Esophagus muscularis mucosa (tissue), 4 donors: ENCODE results near the gene PTTG1IP. TPM values are rescaled to one million over a fixed set of nuclear protein-coding genes. Genes with fewer than 3 reads are reported as not detected.
A peak's percentile ranks its signal among the peaks of the same experiment; 100 is the strongest.

ENCODE experiments used
- DNase-seq: peaks from one replicate; pipeline ENCODE4 v3.0.0-alpha.2; 2017; ENCODE audit errors: extremely low spot score
- H3K27ac ChIP-seq, 4 donors: fragments of 200-600 bp; sonication (generic); replicated peaks in 1 of 4; 1 replicate in 3 of 4; 2 replicates in 1 of 4; pipeline ENCODE4 v1.5.1; 2016 to 2019; ENCODE audit warnings: mild to moderate bottlenecking in 1 of 4
- H3K27me3 ChIP-seq, 4 donors: fragments of 200-600 bp; sonication (generic); one replicate each; pipeline versions ENCODE4 v1.5.1 to v1.6.0; 2016 to 2019
- H3K36me3 ChIP-seq, 4 donors: fragments of 200-600 bp; sonication (generic); one replicate each; pipeline ENCODE4 v1.5.1; 2016 to 2019
- H3K4me1 ChIP-seq, 4 donors: fragments of 200-600 bp; sonication (generic); one replicate each; pipeline ENCODE4 v1.5.1; 2016 to 2019
- H3K4me3 ChIP-seq, 4 donors: fragments of 200-600 bp; sonication (generic); 1 replicate in 2 of 4; 2 replicates in 2 of 4; pipeline ENCODE4 v1.5.1; 2016 to 2019; ENCODE audit warnings: mild to moderate bottlenecking in 4 of 4, moderate library complexity in 1 of 4
- H3K9me3 ChIP-seq, 4 donors: fragments of 200-600 bp; sonication (generic); 1 replicate in 3 of 4; 2 replicates in 1 of 4; pipeline ENCODE4 v1.5.1; 2016 to 2019
- EP300 ChIP-seq: sonication (generic); formaldehyde crosslinking; IDR thresholded peaks from one replicate; pipeline ENCODE4 v1.6.1; 2017; ENCODE audit warnings: antibody characterized with exemption
- POLR2A ChIP-seq: fragments of 450-650 bp; IDR thresholded peaks from one replicate; pipeline ENCODE4 v1.6.1; 2017; ENCODE audit warnings: antibody characterized with exemption, moderate library complexity, mild to moderate bottlenecking, low read depth
- POLR2AphosphoS5 ChIP-seq, 2 donors: sonication (generic); formaldehyde crosslinking; IDR thresholded peaks; one replicate each; pipeline ENCODE4 v1.6.1; 2017; ENCODE audit warnings: antibody characterized with exemption in 2 of 2
- WGBS: methylation state at CpG from one replicate; pipeline ENCODE4 v1.1.5; 2018; 5-methylcytosine and 5-hydroxymethylcytosine counted together
- intact Hi-C: fragments of 100-400 bp; cut with DNase I; formaldehyde crosslinking; loops from one replicate; pipeline ENCODE4 v1.15.1; 2023
- total RNA-seq, 4 donors: library from RNA; depleted of rRNA; stranded (reverse); fragments of >200 nt; gene quantifications; one replicate each; pipeline versions ENCODE4 v1.1.0 to v1.2.1, GENCODE V29; 2016
- TF ChIP-seq, protein P1 (sequence below), 3 experiments: fragments of 200-600 bp in 2 of 3; fragments of 450-650 bp in 1 of 3; sonication (generic) in 2 of 3; IDR thresholded peaks; one replicate each; pipeline ENCODE4 v1.5.1; 2017 to 2019; ENCODE audit warnings: antibody characterized with exemption in 3 of 3, mild to moderate bottlenecking in 2 of 3, moderate library complexity in 1 of 3

The PTTG1IP gene
- total RNA-seq, 4 donors from 2014 or later = 222 to 382 (median 302) TPM

DNA sequence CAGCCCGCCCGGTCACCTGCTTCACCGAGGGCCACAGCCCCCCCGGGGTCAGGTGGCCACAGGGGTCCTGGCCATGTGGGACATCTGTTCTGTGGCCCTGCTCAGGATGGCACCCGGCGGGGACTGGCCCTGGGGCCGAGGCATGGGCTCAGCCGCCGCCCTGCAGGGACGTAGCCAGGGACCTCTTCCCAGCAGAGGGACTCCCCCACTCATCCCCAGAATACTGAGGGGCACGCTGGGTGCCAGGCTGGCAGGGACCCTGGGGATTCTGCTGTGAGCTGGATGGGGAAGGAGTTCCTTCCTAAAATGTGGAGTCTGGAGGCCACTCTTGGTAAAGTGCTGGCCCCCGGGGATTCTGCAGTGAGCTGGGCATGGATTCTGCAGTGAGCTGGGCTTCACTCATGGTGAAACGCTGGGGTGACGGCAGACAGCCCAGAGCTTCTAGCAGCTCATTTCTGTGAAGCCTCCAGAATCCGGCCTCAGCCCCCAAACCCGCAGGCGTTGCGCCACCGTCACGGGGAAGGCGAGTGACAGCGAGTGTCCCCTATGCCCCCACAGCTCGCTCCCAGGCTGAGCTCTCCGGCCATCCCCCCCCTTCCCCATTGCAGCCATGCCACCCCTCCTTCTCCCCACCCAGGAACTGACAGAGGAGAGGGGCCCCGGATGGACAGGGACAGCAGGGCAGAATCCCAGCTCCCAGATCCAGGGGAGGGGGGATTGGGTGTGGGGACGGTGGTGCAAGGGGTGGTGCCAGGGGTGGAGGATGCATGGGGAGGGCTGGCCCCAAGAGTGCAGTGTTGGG is 45.8 kb upstream of the PTTG1IP start:
- Histone ChIP-seq H3K4me3 (peak overlapping the region; percentile 37 to 49 (median 38)), H3K9me3 (no peaks in the 10 kb centered on the region), H3K27ac (no peak overlapping the region), H3K27me3 (peaks cover 0 to 32% (median 0%) of the 10 kb centered on the region in 4 donors), H3K36me3 (no peaks in the 10 kb centered on the region), H3K4me1 (peaks cover 0 to 10% (median 1%) of the 10 kb centered on the region in 4 donors)
- no peak for DNase-seq
- TF ChIP-seq, protein P1, sequence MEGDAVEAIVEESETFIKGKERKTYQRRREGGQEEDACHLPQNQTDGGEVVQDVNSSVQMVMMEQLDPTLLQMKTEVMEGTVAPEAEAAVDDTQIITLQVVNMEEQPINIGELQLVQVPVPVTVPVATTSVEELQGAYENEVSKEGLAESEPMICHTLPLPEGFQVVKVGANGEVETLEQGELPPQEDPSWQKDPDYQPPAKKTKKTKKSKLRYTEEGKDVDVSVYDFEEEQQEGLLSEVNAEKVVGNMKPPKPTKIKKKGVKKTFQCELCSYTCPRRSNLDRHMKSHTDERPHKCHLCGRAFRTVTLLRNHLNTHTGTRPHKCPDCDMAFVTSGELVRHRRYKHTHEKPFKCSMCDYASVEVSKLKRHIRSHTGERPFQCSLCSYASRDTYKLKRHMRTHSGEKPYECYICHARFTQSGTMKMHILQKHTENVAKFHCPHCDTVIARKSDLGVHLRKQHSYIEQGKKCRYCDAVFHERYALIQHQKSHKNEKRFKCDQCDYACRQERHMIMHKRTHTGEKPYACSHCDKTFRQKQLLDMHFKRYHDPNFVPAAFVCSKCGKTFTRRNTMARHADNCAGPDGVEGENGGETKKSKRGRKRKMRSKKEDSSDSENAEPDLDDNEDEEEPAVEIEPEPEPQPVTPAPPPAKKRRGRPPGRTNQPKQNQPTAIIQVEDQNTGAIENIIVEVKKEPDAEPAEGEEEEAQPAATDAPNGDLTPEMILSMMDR (IDR thresholded peaks at IDR 0.05) = no peak
- TF ChIP-seq EP300 (no peak), POLR2AphosphoS5 (IDR thresholded peaks at IDR 0.05) (no peak), POLR2A (no peak)
- intact Hi-C loops = no loop called here
- 67% methylated on average over 15 of the region's 26 CpGs for WGBS

DNA sequence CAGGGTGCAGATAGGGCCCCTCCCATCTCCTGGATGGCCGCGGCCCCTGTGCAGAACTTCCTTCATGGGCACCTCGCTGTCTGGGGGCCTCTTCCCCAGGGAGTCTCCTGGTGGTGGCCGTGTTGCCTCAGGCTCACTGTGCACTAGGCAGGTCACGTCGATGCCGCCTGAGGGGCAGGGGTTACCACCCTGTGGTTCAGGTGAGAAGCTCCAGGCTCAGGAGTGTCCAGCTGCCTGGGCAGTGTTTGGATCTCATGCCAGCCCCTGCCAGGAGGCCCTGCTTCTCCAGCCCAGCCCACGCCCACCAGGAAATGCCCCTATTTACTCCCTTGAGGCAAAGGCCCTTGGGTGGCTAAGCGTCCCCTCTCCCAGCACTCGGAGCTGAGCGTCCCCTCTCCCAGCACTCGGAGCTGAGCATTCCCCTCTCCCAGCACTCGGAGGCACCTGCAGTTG is 45.1 kb upstream of the PTTG1IP start:
- no peak for TF ChIP-seq POLR2A
- TF ChIP-seq, protein P1 (IDR thresholded peaks at IDR 0.05) = no peak
- TF ChIP-seq EP300 = no peak
- no peak for TF ChIP-seq POLR2AphosphoS5 (IDR thresholded peaks at IDR 0.05)
- Histone ChIP-seq H3K4me3 (no peak overlapping the region), H3K27ac (no peak overlapping the region), H3K9me3 (no peaks in the 10 kb centered on the region), H3K4me1 (peaks cover 0 to 12% (median 5%) of the 10 kb centered on the region in 4 donors), H3K27me3 (peaks cover 0 to 32% (median 0%) of the 10 kb centered on the region in 4 donors), H3K36me3 (no peaks in the 10 kb centered on the region)
- intact Hi-C loops = no loop called here
- 83% methylated on average over 2 of the region's 13 CpGs for WGBS
- DNase-seq = no peak

DNA sequence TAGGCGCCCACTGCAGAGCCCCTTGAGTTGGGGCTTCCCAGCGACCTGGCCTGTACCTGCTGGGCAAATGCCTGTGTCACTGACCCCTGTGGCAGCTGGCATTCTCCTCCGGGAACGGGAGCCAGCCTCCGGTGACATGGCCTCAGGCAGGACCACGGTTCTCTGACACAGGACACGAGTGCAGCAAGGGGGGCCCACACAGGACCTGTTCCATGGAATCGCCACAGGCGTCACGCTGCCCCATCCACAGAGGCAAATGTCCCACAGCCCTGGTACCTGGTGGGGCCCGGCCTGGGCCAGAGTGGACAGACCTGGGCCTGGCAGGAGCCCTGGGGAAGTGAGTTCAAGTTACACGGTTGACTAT is 44.6 kb upstream of the PTTG1IP start:
- Histone ChIP-seq H3K27me3 (peaks cover 0 to 28% (median 0%) of the 10 kb centered on the region in 4 donors), H3K27ac (no peak overlapping the region), H3K4me1 (peaks cover 0 to 17% (median 7%) of the 10 kb centered on the region in 4 donors), H3K4me3 (no peak overlapping the region), H3K9me3 (no peaks in the 10 kb centered on the region), H3K36me3 (no peaks in the 10 kb centered on the region)
- no peak for TF ChIP-seq EP300
- no peak for TF ChIP-seq POLR2A
- TF ChIP-seq, protein P1 (IDR thresholded peaks at IDR 0.05) = no peak
- no peak for TF ChIP-seq POLR2AphosphoS5 (IDR thresholded peaks at IDR 0.05)
- intact Hi-C loops = no loop called here
- no peak for DNase-seq
- WGBS = 90% methylated on average over 6 of the region's 12 CpGs

DNA sequence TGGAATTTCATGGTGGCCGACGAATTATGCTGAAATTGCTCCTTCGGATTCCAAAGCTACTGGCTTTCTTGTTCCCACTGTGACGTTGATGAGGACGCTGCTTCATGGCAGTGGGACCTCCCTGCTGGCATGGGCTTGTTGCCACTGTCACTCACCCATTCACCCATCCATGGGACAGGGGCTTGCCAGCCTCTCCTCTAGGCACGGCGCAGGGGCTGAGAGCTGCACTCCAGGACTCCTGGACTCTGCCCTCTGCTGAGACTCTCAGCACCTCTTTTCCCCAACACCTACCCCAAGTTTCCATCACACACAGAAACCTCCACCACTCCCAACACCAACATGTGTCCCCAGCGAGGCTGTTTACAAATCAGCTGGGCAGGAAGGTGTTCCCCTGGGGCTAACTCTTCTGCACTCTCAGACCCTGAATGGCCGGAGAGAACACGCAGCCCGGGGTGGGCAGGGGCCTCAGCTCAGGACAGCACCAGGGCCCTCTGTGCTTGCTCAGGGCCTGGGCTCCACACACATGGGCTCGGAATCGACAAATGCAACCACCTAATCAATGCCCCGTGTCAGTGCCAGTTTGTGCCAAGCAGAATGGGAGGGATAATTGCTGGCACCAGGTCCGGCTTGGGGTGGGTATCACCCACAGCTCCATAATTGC is 44.1 kb upstream of the PTTG1IP start:
- Histone ChIP-seq H3K27ac (no peak overlapping the region), H3K27me3 (peaks cover 0 to 25% (median 0%) of the 10 kb centered on the region in 4 donors), H3K4me1 (peaks cover 0 to 18% (median 7%) of the 10 kb centered on the region in 4 donors), H3K9me3 (no peaks in the 10 kb centered on the region), H3K4me3 (no peak overlapping the region), H3K36me3 (no peaks in the 10 kb centered on the region)
- intact Hi-C loops = no loop called here
- no peak for DNase-seq
- WGBS = 88% methylated on average over 14 of the region's 15 CpGs
- TF ChIP-seq, protein P1 (IDR thresholded peaks at IDR 0.05) = no peak
- TF ChIP-seq POLR2AphosphoS5 (IDR thresholded peaks at IDR 0.05) (no peak), EP300 (no peak), POLR2A (no peak)
